DOHH2 (cell line): ENCODE results near the gene MARS1.

Experiments used
- H3F3A ChIP-seq: fragments of 200-600 bp; sonication (generic), shearing (Covaris generic); 2 replicates; pipeline ENCODE4 v1.6.0; 2016; ENCODE audit warnings: antibody characterized with exemption, mild to moderate bottlenecking; ENCODE audit not compliant: control insufficient read depth, insufficient read depth
- H3K27ac ChIP-seq: fragments of 200-600 bp; sonication (generic); 2 replicates; pipeline ENCODE4 v1.5.1; 2014; ENCODE audit warnings: low read depth, mild to moderate bottlenecking, low read length, moderate library complexity
- H3K27me3 ChIP-seq: fragments of 200-600 bp; sonication (generic); 2 replicates; pipeline ENCODE4 v1.6.1; 2014; ENCODE audit warnings: mild to moderate bottlenecking, low read length, mixed read lengths; ENCODE audit not compliant: control insufficient read depth
- H3K36me3 ChIP-seq: fragments of 200-600 bp; sonication (generic); 2 replicates; pipeline ENCODE4 v1.6.1; 2014; ENCODE audit warnings: mild to moderate bottlenecking, low read length, moderate library complexity, mixed read lengths; ENCODE audit not compliant: control insufficient read depth
- H3K4me1 ChIP-seq: fragments of 200-600 bp; sonication (generic); 2 replicates; pipeline ENCODE4 v1.6.1; 2014; ENCODE audit warnings: mild to moderate bottlenecking, low read length, mixed read lengths; ENCODE audit not compliant: control insufficient read depth
- H3K4me2 ChIP-seq: fragments of 200-600 bp; sonication (generic); 2 replicates; pipeline ENCODE4 v1.6.0; 2014; ENCODE audit warnings: mild to moderate bottlenecking, low read length, moderate library complexity
- H3K4me3 ChIP-seq: fragments of 200-600 bp; sonication (generic); 2 replicates; pipeline ENCODE4 v1.5.1; 2014; ENCODE audit warnings: mild to moderate bottlenecking, low read length, mixed read lengths
- H3K79me2 ChIP-seq: fragments of 200-600 bp; sonication (generic); 2 replicates; pipeline ENCODE4 v1.6.1; 2014; ENCODE audit warnings: mild to moderate bottlenecking, low read length, mixed read lengths; ENCODE audit not compliant: control insufficient read depth
- H3K9me2 ChIP-seq: fragments of 200-600 bp; sonication (generic); replicated peaks from 2 replicates; pipeline ENCODE4 v1.6.1; 2014; ENCODE audit warnings: mild to moderate bottlenecking, low read length, mixed read lengths; ENCODE audit not compliant: control insufficient read depth
- H3K9me3 ChIP-seq: fragments of 200-600 bp; sonication (generic); 2 replicates; pipeline ENCODE4 v1.6.1; 2014; ENCODE audit warnings: antibody characterized with exemption, low read length, mixed read lengths; ENCODE audit not compliant: control insufficient read depth, insufficient read depth
- H4K20me1 ChIP-seq: fragments of 200-600 bp; sonication (generic); 2 replicates; pipeline ENCODE4 v1.6.0; 2014; ENCODE audit warnings: low read depth, mild to moderate bottlenecking, antibody characterized with exemption, low read length, moderate library complexity; ENCODE audit not compliant: control insufficient read depth, insufficient read depth
- CTCF ChIP-seq: fragments of 200-600 bp; sonication (generic); IDR thresholded peaks from one replicate; pipeline ENCODE4 v1.5.1; 2014; ENCODE audit warnings: antibody characterized with exemption, mild to moderate bottlenecking, low read depth, low read length; ENCODE audit not compliant: poor library complexity, severe bottlenecking
- EZH2phosphoT487 ChIP-seq: fragments of 200-600 bp; sonication (generic); IDR thresholded peaks from 2 replicates; pipeline ENCODE4 v1.6.1; 2017; ENCODE audit warnings: borderline replicate concordance, mild to moderate bottlenecking, antibody characterized with exemption, low read length, moderate library complexity, mixed read lengths

The MARS1 gene

GRCh38 chr12:57528831-57529555 lies 41.1 kb downstream of the MARS1 start:
- peaks cover 15% of the 10 kb centered on the region for H3K79me2 ChIP-seq
- H3K36me3 ChIP-seq = peaks cover 90% of the 10 kb centered on the region
- no peaks in the 10 kb centered on the region for H3K9me2 ChIP-seq
- TF ChIP-seq CTCF (no peak), EZH2phosphoT487 (no peak)
- no peaks in the 10 kb centered on the region for H3K27me3 ChIP-seq
- H3K9me3 ChIP-seq = no peaks in the 10 kb centered on the region
- no peak overlapping the region for H3K4me3 ChIP-seq
- H4K20me1 ChIP-seq = no peaks in the 10 kb centered on the region
- H3K4me1 ChIP-seq = peaks cover 11% of the 10 kb centered on the region
- H3K27ac ChIP-seq = no peak overlapping the region
- no peak overlapping the region for H3K4me2 ChIP-seq
- peaks cover 2% of the 10 kb centered on the region; the same call in 1 of the 2 replicates for H3F3A ChIP-seq

GRCh38 chr12:57529831-57530230 lies 42.0 kb downstream of the MARS1 start:
- H3K9me3 ChIP-seq = no peaks in the 10 kb centered on the region
- peaks cover 3% of the 10 kb centered on the region for H3K4me1 ChIP-seq
- no peaks in the 10 kb centered on the region for H4K20me1 ChIP-seq
- no peak overlapping the region for H3K4me3 ChIP-seq
- peaks cover 87% of the 10 kb centered on the region for H3K36me3 ChIP-seq
- TF ChIP-seq CTCF = no peak
- no peak for TF ChIP-seq EZH2phosphoT487
- H3K4me2 ChIP-seq = no peak overlapping the region
- no peaks in the 10 kb centered on the region for H3K27me3 ChIP-seq
- no peak overlapping the region for H3K27ac ChIP-seq
- H3F3A ChIP-seq = peaks cover 2% of the 10 kb centered on the region; the same call in 1 of the 2 replicates
- H3K79me2 ChIP-seq = peaks cover 7% of the 10 kb centered on the region
- no peaks in the 10 kb centered on the region for H3K9me2 ChIP-seq

GRCh38 chr12:57530396-57531142 lies 42.7 kb downstream of the MARS1 start:
- Histone ChIP-seq H3K4me3 (no peak overlapping the region), H3K27me3 (no peaks in the 10 kb centered on the region), H3K27ac (no peak overlapping the region), H3F3A (peaks cover 2% of the 10 kb centered on the region; the same call in 1 of the 2 replicates), H3K79me2 (no peaks in the 10 kb centered on the region), H3K4me2 (no peak overlapping the region), H4K20me1 (no peaks in the 10 kb centered on the region), H3K4me1 (no peaks in the 10 kb centered on the region), H3K36me3 (peaks cover 87% of the 10 kb centered on the region), H3K9me2 (no peaks in the 10 kb centered on the region), H3K9me3 (no peaks in the 10 kb centered on the region)
- no peak for TF ChIP-seq EZH2phosphoT487

- no peak for TF ChIP-seq CTCF
- no peaks in the 10 kb centered on the region for H3K27me3 ChIP-seq
- no peaks in the 10 kb centered on the region for H3K4me1 ChIP-seq
- H3F3A ChIP-seq = peaks cover 2% of the 10 kb centered on the region; the same call in 1 of the 2 replicates
- no peak overlapping the region for H3K4me2 ChIP-seq
- H3K36me3 ChIP-seq = peaks cover 78% of the 10 kb centered on the region
- H3K9me2 ChIP-seq = no peaks in the 10 kb centered on the region
- H3K4me3 ChIP-seq = no peak overlapping the region
- H3K9me3 ChIP-seq = no peaks in the 10 kb centered on the region
- no peaks in the 10 kb centered on the region for H4K20me1 ChIP-seq
- no peaks in the 10 kb centered on the region for H3K79me2 ChIP-seq
- no peak overlapping the region for H3K27ac ChIP-seq
These were observed 44.0 kb downstream of the MARS1 start for GRCh38 chr12:57531836-57532235.
